SW480 (cell line): ENCODE results near the gene GNPTAB.
"Not testable (repeated sequence)": the region's sequence is repeated elsewhere in the genome, so short reads cannot be mapped to it uniquely, and the experiment has no call there.

Experiments
- DNase-seq: peaks from one replicate; pipeline ENCODE4 v3.0.0-alpha.2; 2016; ENCODE audit warnings: low spot score

The GNPTAB gene

GRCh38 chr12:101830367-101831325 lies at the start of gene GNPTAB:
Gene GNPTAB, minus strand, starts transcription at chr12:101830959. Its CDS starts 284 bp downstream, at chr12:101830675.
- DNase-seq, result peak; percentile 87

GRCh38 chr12:101878243-101878821 lies 47.6 kb upstream of the GNPTAB start:
- no peak for DNase-seq

- peak; percentile 36 for DNase-seq
Observed at GRCh38 chr12:101877806-101878242, 47.1 kb upstream of the GNPTAB start.

GRCh38 chr12:101876861-101877805 lies 46.4 kb upstream of the GNPTAB start, which contains the start of gene DRAM1:
Gene DRAM1, plus strand, starts transcription at chr12:101877580. Its CDS starts 210 bp downstream, at chr12:101877790.
- DNase-seq, result peak; percentile 82

GRCh38 chr12:101876322-101876860 lies 45.6 kb upstream of the GNPTAB start:
- DNase-seq, result no peak

GRCh38 chr12:101875162-101875561 lies 44.4 kb upstream of the GNPTAB start:
- DNase-seq, result no peak

- DNase-seq, result no peak
Observed at GRCh38 chr12:101870925-101871324, 40.2 kb upstream of the GNPTAB start.

- DNase-seq, result not testable (repeated sequence)
Observed at GRCh38 chr12:101867619-101868018, 36.9 kb upstream of the GNPTAB start.

GRCh38 chr12:101866615-101867373 lies 36.0 kb upstream of the GNPTAB start:
- no peak for DNase-seq

GRCh38 chr12:101863981-101864380 lies 33.2 kb upstream of the GNPTAB start:
- DNase-seq, result no peak

GRCh38 chr12:101862245-101862644 lies 31.5 kb upstream of the GNPTAB start:
- DNase-seq, result no peak

- peak; percentile 10 for DNase-seq
Observed at GRCh38 chr12:101861688-101862087, 30.9 kb upstream of the GNPTAB start.

- DNase-seq, result no peak
Observed at GRCh38 chr12:101859664-101860607, 29.2 kb upstream of the GNPTAB start.

- no peak for DNase-seq
Observed at GRCh38 chr12:101858361-101858760, 27.6 kb upstream of the GNPTAB start.

GRCh38 chr12:101857043-101857558 lies 26.3 kb upstream of the GNPTAB start:
- DNase-seq, result no peak

GRCh38 chr12:101856614-101857013 lies 25.9 kb upstream of the GNPTAB start:
- not testable (repeated sequence) for DNase-seq

GRCh38 chr12:101855976-101856375 lies 25.2 kb upstream of the GNPTAB start:
- no peak for DNase-seq

GRCh38 chr12:101855364-101855884 lies 24.7 kb upstream of the GNPTAB start:
- no peak for DNase-seq

GRCh38 chr12:101854747-101855146 lies 24.0 kb upstream of the GNPTAB start:
- no peak for DNase-seq
